Measurements from ENCODE around the gene HSPG2. TPM values are rescaled to one million over a fixed set of nuclear protein-coding genes. Genes with fewer than 3 reads are reported as not detected.
A peak's percentile ranks its signal among the peaks of the same experiment; 100 is the strongest.

The HSPG2 gene
- total RNA-seq, 4 donors from 2014 or later, result 311 to 1,021 (median 351) TPM

- peaks cover 0 to 98% of the 10 kb centered on the region in 2 donors for H3K36me3 ChIP-seq
- no peak overlapping the region for H3K4me3 ChIP-seq
- peaks cover 0 to 12% (median 0%) of the 10 kb centered on the region in 3 donors for H3K4me1 ChIP-seq
- H3K27me3 ChIP-seq, result no peaks in the 10 kb centered on the region
- no peak for ATAC-seq
- WGBS, 2 donors (ENCODE audit: low coverage in 1 of 2), result 87 to 93% methylated on average over 4 to 5 of the region's 24 CpGs
- H3K27ac ChIP-seq, result peak overlapping the region in 3 of 4 donors; percentile 42 to 98 (median 66)
- H3K9me3 ChIP-seq, result no peaks in the 10 kb centered on the region
- no peak for TF ChIP-seq POLR2AphosphoS5 (IDR thresholded peaks at IDR 0.05)
- TF ChIP-seq CTCF (IDR thresholded peaks at IDR 0.05), result no peak
- TF ChIP-seq POLR2A (IDR thresholded peaks at IDR 0.05), result no peak
- no peak for TF ChIP-seq EP300 (IDR thresholded peaks at IDR 0.05)
Observed at GRCh38 chr1:21885236-21886037, 51.7 kb downstream of the HSPG2 start.

GRCh38 chr1:21884456-21885235 is 52.5 kb downstream of the HSPG2 start:
- WGBS, 2 donors (ENCODE audit: low coverage in 1 of 2), result 40% methylated on average over 1 of the region's 36 CpGs; no CpG with 5 or more reads in 1 of the 2 donors
- Histone ChIP-seq H3K27me3 (no peaks in the 10 kb centered on the region), H3K4me3 (no peak overlapping the region), H3K9me3 (no peaks in the 10 kb centered on the region), H3K27ac (peak overlapping the region in 3 of 4 donors; percentile 34 to 98 (median 66)), H3K36me3 (peaks cover 0 to 98% of the 10 kb centered on the region in 2 donors), H3K4me1 (peaks cover 0 to 12% (median 0%) of the 10 kb centered on the region in 3 donors)
- no peak for ATAC-seq
- TF ChIP-seq POLR2A (IDR thresholded peaks at IDR 0.05), result no peak
- TF ChIP-seq EP300 (IDR thresholded peaks at IDR 0.05), result no peak
- TF ChIP-seq CTCF (IDR thresholded peaks at IDR 0.05), result no peak
- no peak for TF ChIP-seq POLR2AphosphoS5 (IDR thresholded peaks at IDR 0.05)

- no peaks in the 10 kb centered on the region for H3K9me3 ChIP-seq
- H3K27me3 ChIP-seq, result no peaks in the 10 kb centered on the region
- peaks cover 0 to 98% of the 10 kb centered on the region in 2 donors for H3K36me3 ChIP-seq
- ATAC-seq, result peak; percentile 34
- no peak overlapping the region for H3K4me3 ChIP-seq
- peaks cover 0 to 12% (median 0%) of the 10 kb centered on the region in 3 donors for H3K4me1 ChIP-seq
- H3K27ac ChIP-seq, result peak overlapping the region in 3 of 4 donors; percentile 34 to 98 (median 66)
- WGBS, 2 donors (ENCODE audit: low coverage in 1 of 2), result 24 to 45% methylated on average over 4 to 6 of the region's 11 CpGs
- TF ChIP-seq POLR2AphosphoS5 (IDR thresholded peaks at IDR 0.05) (no peak), EP300 (IDR thresholded peaks at IDR 0.05) (no peak), CTCF (IDR thresholded peaks at IDR 0.05) (no peak), POLR2A (IDR thresholded peaks at IDR 0.05) (no peak)
Observed at GRCh38 chr1:21882721-21883415, 54.2 kb downstream of the HSPG2 start.

- Histone ChIP-seq H3K27me3 (no peaks in the 10 kb centered on the region), H3K9me3 (no peaks in the 10 kb centered on the region), H3K36me3 (peaks cover 0 to 98% of the 10 kb centered on the region in 2 donors), H3K4me1 (peaks cover 0 to 12% (median 0%) of the 10 kb centered on the region in 3 donors), H3K4me3 (no peak overlapping the region), H3K27ac (peak overlapping the region in 2 of 4 donors; percentile 44 to 49)
- TF ChIP-seq POLR2AphosphoS5 (IDR thresholded peaks at IDR 0.05) (no peak), POLR2A (IDR thresholded peaks at IDR 0.05) (no peak), CTCF (IDR thresholded peaks at IDR 0.05) (no peak), EP300 (IDR thresholded peaks at IDR 0.05) (no peak)
- 77 to 80% methylated on average over 1 to 4 of the region's 12 CpGs for WGBS, 2 donors (ENCODE audit: low coverage in 1 of 2)
- ATAC-seq, result no peak
Observed at GRCh38 chr1:21881250-21881649, 55.9 kb downstream of the HSPG2 start.

Data from gastroesophageal sphincter (tissue), 4 donors.